ENCODE data around the gene ARID1B.

The ARID1B gene

DNA sequence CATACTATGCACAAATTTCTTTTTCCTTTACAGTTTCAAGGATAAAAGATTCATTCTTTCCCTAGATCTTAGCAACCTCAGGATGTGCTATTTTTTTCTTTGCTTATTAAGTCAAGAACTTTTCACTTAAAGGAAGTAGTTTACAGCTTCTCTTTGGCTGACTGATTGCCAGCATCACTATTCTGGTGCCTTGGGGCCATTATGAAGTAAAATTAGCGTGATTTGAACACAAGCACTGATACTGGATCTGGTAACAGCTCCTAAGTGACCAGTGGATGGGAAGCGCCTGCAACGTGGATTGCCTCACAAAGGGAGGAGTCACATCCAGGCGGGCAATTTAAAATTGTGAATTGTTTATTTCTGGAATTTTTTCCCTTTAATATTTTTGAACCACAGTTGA is 147.1 kb downstream of the ARID1B start:
- Histone ChIP-seq H3K9me3 (ENCODE audit: control insufficient read depth, insufficient read depth, low read depth, low read length) (no peaks in the 10 kb centered on the region), H3K4me1 (ENCODE audit: control insufficient read depth, insufficient read depth, low read length) (peaks cover 9% of the 10 kb centered on the region), H3K27ac (ENCODE audit: extremely low read depth, low read depth, low read length) (no peak overlapping the region), H3K36me3 (ENCODE audit: control insufficient read depth in 2 of 2, insufficient read depth in 1 of 2, low read length in 2 of 2) (no peaks in the 10 kb centered on the region), H3K4me3 (ENCODE audit: low read depth, low read length) (no peak overlapping the region)
- TF ChIP-seq ZNF830 (tag by site-specific recombination; IDR thresholded peaks at IDR 0.05; ENCODE audit: low read depth), result no peak
- no peak for TF ChIP-seq ZNF610 (tag by site-specific recombination; IDR thresholded peaks at IDR 0.05; ENCODE audit: borderline replicate concordance)
- CTCF ChIA-PET, result interaction anchor here (0.6 to 0.8 kb wide), 3 partner anchors 49 to 116 kb away, joined by 3 to 4 read pairs (median 3); no protein-coding TSS in a partner anchor
- POLR2A ChIA-PET, result no interaction called here

DNA sequence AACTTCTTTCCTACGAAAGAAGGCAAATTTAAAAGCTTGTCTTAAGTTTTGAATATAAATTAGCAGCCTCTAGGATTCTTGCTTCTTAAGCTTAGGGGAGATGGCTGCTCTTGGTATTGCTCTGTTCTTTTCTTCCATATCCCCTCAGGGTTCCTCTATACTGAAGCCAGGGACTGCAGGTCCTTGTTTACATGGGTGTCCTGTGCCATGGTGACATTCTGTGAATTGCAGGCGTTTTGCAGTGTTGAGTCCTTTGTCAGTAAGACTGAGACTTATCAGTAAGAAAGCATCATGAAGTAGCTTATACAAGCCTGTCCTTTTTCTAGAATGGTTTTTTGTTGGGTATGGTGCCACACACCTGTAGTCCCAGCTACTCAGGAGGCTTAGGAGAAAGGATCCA is 147.8 kb downstream of the ARID1B start:
- Histone ChIP-seq H3K9me3 (ENCODE audit: control insufficient read depth, insufficient read depth, low read depth, low read length) (no peaks in the 10 kb centered on the region), H3K27ac (ENCODE audit: extremely low read depth, low read depth, low read length) (no peak overlapping the region), H3K4me1 (ENCODE audit: control insufficient read depth, insufficient read depth, low read length) (peaks cover 9% of the 10 kb centered on the region), H3K4me3 (ENCODE audit: low read depth, low read length) (no peak overlapping the region), H3K36me3 (ENCODE audit: control insufficient read depth in 2 of 2, insufficient read depth in 1 of 2, low read length in 2 of 2) (no peaks in the 10 kb centered on the region)
- CTCF ChIA-PET, result interaction anchor here (0.7 kb wide), 1 partner anchor 1610 kb away, joined by 3 read pairs; no protein-coding TSS in a partner anchor
- POLR2A ChIA-PET, result no interaction called here
- no peak for TF ChIP-seq ZNF621 (tag by site-specific recombination; IDR thresholded peaks at IDR 0.05)
- no peak for TF ChIP-seq ZNF221 (tag by site-specific recombination; IDR thresholded peaks at IDR 0.05; ENCODE audit: borderline replicate concordance)
- no peak for TF ChIP-seq ZNF792 (tag by site-specific recombination; IDR thresholded peaks at IDR 0.05)
- TF ChIP-seq, protein P1, sequence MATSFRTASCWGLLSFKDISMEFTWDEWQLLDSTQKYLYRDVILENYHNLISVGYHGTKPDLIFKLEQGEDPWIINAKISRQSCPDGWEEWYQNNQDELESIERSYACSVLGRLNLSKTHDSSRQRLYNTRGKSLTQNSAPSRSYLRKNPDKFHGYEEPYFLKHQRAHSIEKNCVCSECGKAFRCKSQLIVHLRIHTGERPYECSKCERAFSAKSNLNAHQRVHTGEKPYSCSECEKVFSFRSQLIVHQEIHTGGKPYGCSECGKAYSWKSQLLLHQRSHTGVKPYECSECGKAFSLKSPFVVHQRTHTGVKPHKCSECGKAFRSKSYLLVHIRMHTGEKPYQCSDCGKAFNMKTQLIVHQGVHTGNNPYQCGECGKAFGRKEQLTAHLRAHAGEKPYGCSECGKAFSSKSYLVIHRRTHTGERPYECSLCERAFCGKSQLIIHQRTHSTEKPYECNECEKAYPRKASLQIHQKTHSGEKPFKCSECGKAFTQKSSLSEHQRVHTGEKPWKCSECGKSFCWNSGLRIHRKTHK (tag by site-specific recombination; IDR thresholded peaks at IDR 0.05), result no peak
- TF ChIP-seq ZNF48 (tag by site-specific recombination; IDR thresholded peaks at IDR 0.05), result no peak
- no peak for TF ChIP-seq YY2 (tag by site-specific recombination; IDR thresholded peaks at IDR 0.05)
- no peak for TF ChIP-seq ZNF248 (tag by site-specific recombination; IDR thresholded peaks at IDR 0.05)
- no peak for TF ChIP-seq ZNF677 (tag by site-specific recombination; IDR thresholded peaks at IDR 0.05)
- TF ChIP-seq, protein P2, sequence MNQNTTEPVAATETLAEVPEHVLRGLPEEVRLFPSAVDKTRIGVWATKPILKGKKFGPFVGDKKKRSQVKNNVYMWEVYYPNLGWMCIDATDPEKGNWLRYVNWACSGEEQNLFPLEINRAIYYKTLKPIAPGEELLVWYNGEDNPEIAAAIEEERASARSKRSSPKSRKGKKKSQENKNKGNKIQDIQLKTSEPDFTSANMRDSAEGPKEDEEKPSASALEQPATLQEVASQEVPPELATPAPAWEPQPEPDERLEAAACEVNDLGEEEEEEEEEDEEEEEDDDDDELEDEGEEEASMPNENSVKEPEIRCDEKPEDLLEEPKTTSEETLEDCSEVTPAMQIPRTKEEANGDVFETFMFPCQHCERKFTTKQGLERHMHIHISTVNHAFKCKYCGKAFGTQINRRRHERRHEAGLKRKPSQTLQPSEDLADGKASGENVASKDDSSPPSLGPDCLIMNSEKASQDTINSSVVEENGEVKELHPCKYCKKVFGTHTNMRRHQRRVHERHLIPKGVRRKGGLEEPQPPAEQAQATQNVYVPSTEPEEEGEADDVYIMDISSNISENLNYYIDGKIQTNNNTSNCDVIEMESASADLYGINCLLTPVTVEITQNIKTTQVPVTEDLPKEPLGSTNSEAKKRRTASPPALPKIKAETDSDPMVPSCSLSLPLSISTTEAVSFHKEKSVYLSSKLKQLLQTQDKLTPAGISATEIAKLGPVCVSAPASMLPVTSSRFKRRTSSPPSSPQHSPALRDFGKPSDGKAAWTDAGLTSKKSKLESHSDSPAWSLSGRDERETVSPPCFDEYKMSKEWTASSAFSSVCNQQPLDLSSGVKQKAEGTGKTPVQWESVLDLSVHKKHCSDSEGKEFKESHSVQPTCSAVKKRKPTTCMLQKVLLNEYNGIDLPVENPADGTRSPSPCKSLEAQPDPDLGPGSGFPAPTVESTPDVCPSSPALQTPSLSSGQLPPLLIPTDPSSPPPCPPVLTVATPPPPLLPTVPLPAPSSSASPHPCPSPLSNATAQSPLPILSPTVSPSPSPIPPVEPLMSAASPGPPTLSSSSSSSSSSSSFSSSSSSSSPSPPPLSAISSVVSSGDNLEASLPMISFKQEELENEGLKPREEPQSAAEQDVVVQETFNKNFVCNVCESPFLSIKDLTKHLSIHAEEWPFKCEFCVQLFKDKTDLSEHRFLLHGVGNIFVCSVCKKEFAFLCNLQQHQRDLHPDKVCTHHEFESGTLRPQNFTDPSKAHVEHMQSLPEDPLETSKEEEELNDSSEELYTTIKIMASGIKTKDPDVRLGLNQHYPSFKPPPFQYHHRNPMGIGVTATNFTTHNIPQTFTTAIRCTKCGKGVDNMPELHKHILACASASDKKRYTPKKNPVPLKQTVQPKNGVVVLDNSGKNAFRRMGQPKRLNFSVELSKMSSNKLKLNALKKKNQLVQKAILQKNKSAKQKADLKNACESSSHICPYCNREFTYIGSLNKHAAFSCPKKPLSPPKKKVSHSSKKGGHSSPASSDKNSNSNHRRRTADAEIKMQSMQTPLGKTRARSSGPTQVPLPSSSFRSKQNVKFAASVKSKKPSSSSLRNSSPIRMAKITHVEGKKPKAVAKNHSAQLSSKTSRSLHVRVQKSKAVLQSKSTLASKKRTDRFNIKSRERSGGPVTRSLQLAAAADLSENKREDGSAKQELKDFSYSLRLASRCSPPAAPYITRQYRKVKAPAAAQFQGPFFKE (tag by site-specific recombination; IDR thresholded peaks at IDR 0.05; ENCODE audit: borderline replicate concordance), result no peak

DNA sequence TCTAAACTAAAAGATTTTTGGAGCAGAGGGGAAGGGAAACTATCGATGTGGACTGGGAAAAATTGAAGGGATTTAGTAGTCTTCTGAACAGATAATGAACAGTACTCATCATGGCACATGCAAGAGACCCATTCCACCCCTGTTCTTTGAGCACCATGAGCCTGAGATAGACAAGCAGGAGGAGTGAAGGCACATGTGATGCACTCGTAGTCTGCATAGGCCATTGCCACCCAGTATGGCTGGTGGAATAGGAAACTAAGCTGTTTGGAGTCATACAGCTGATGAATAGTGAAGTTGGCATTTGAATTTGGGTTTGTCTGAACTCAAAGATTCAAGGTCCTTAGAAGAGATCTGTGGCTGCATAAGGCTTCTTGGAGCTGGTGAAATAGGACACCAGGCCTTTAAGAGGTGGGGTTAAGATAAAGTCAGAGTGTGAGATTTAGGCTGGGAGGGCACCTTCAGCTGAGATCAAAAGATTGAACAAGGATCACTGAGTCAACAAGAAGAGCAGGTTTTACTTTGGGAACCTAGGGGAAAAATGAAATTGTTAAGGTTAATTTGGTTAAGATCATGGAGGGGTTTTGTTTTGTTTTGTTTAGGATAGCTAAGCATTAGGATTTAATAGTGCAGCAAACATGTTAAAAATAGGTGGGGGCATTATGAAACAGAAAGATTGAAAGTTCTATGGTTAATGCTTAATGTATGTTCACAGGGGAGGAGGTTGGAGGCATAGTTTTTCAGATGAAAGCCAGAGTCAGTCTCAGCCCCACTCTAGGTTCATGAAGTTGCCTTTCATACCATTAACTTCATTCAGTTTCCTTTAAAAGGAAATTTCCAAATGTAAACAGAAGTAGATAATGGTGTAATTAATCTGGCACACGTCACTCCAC is 148.8 kb downstream of the ARID1B start:
- Histone ChIP-seq H3K36me3 (ENCODE audit: control insufficient read depth in 2 of 2, insufficient read depth in 1 of 2, low read length in 2 of 2) (no peaks in the 10 kb centered on the region), H3K4me1 (ENCODE audit: control insufficient read depth, insufficient read depth, low read length) (peaks cover 9% of the 10 kb centered on the region), H3K27ac (ENCODE audit: extremely low read depth, low read depth, low read length) (no peak overlapping the region), H3K4me3 (ENCODE audit: low read depth, low read length) (no peak overlapping the region), H3K9me3 (ENCODE audit: control insufficient read depth, insufficient read depth, low read depth, low read length) (no peaks in the 10 kb centered on the region)
- CTCF ChIA-PET, result no interaction called here
- POLR2A ChIA-PET, result interaction anchor here (1.1 kb wide), 1 partner anchor 16 kb away, joined by 3 read pairs; no protein-coding TSS in a partner anchor
- TF ChIP-seq TCF7L2 (IDR thresholded peaks at IDR 0.05; ENCODE audit: borderline replicate concordance, low read depth, low read length) (0 out of 2 replicates have a peak, but pooled peaks have one; percentile 33), ZNF571 (tag by site-specific recombination; IDR thresholded peaks at IDR 0.05) (no peak), PRDM10 (tag by site-specific recombination; IDR thresholded peaks at IDR 0.05) (0 out of 2 replicates have a peak, but pooled peaks have one; percentile 11), ZXDB (tag by site-specific recombination; IDR thresholded peaks at IDR 0.05) (no peak), ZNF423 (tag by site-specific recombination; IDR thresholded peaks at IDR 0.05) (no peak), ZNF302 (tag by site-specific recombination; IDR thresholded peaks at IDR 0.05; ENCODE audit: low read depth) (no peak)

Data from HEK293 (cell line).